ENCODE results near the gene ZSWIM8.

DNA sequence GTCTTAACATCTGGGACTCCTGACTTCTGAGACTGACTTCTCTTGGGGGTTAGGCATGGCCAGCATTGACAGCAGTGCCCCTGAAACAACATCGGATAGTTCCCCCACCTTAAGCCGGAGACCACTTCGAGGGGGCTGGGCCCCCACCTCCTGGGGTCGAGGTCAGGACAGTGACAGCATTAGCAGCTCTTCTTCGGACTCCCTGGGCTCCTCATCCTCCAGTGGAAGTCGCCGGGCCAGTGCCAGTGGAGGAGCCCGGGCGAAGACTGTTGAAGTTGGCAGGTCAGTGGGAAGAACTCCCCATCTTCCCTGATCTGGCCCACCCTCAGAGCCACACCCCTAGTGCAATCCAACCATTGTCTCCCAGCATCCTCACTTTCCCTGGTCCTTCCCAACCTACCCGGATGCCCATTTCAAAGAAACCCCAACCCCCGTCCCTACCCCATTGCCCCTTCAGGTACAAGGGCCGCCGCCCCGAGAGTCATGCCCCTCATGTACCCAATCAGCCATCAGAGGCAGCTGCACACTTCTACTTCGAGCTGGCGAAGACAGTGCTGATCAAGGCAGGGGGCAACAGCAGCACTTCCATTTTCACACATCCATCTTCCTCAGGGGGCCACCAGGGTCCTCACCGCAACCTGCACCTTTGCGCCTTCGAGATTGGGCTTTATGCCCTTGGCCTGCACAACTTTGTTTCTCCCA lies 12.1 kb downstream of the ZSWIM8 start:
- TF ChIP-seq, protein P1, sequence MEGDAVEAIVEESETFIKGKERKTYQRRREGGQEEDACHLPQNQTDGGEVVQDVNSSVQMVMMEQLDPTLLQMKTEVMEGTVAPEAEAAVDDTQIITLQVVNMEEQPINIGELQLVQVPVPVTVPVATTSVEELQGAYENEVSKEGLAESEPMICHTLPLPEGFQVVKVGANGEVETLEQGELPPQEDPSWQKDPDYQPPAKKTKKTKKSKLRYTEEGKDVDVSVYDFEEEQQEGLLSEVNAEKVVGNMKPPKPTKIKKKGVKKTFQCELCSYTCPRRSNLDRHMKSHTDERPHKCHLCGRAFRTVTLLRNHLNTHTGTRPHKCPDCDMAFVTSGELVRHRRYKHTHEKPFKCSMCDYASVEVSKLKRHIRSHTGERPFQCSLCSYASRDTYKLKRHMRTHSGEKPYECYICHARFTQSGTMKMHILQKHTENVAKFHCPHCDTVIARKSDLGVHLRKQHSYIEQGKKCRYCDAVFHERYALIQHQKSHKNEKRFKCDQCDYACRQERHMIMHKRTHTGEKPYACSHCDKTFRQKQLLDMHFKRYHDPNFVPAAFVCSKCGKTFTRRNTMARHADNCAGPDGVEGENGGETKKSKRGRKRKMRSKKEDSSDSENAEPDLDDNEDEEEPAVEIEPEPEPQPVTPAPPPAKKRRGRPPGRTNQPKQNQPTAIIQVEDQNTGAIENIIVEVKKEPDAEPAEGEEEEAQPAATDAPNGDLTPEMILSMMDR (IDR thresholded peaks at IDR 0.05): no peak
- TF ChIP-seq POLR2A (IDR thresholded peaks at IDR 0.05): no peak

Measured in testis (tissue), 2 donors.